AG04450 (cell line): ENCODE data around the gene SMC1B. TPM values are rescaled to one million over a fixed set of nuclear protein-coding genes. Genes with fewer than 3 reads are reported as not detected.

ENCODE experiments used
- CTCF ChIA-PET: fragments of 300-600, 350-600 bp; formaldehyde crosslinking; extraction: SDS; loops from one replicate; lab custom pipeline; 2022; ENCODE audit warnings: antibody characterized with exemption, inconsistent platforms; lab: Charles Lee
- POLR2A ChIA-PET: fragments of 350-600 bp; formaldehyde crosslinking; extraction: SDS; loops from one replicate; lab custom pipeline; 2021; ENCODE audit warnings: antibody characterized with exemption, inconsistent platforms; lab: Yijun Ruan, JAX
- DNase-seq: peaks from one replicate; pipeline ENCODE4 v3.0.0-alpha.2; 2011; ENCODE audit warnings: low read depth, low spot score
- H3K27ac ChIP-seq: one replicate; pipeline ENCODE4 v1.5.1; 2012; ENCODE audit warnings: low read depth, low read length, control low read depth
- H3K27me3 ChIP-seq: one replicate; pipeline ENCODE4 v1.6.0; 2012; ENCODE audit warnings: low read length; ENCODE audit not compliant: control insufficient read depth, insufficient read depth
- H3K4me3 ChIP-seq: 2 replicates; pipeline ENCODE4 v1.5.1; 2011; ENCODE audit warnings: mild to moderate bottlenecking, low read depth, low read length, control low read depth
- H3K9me3 ChIP-seq: 2 replicates; pipeline ENCODE4 v1.5.1; 2012; ENCODE audit warnings: low read length; ENCODE audit not compliant: control insufficient read depth, insufficient read depth
- polyA plus RNA-seq: library from polyadenylated mRNA; depleted of rRNA; stranded (reverse); fragments of >200 nt; gene quantifications from 2 replicates; pipeline ENCODE4 v1.2.3, GENCODE V29; 2011
- TF ChIP-seq, protein P1 (sequence below): IDR thresholded peaks from 2 replicates; pipeline ENCODE4 v1.5.1; 2011; ENCODE audit warnings: low read depth, low read length, control low read depth, inconsistent platforms

Gene SMC1B
- polyA plus RNA-seq, 1 experiment = not detected

DNA sequence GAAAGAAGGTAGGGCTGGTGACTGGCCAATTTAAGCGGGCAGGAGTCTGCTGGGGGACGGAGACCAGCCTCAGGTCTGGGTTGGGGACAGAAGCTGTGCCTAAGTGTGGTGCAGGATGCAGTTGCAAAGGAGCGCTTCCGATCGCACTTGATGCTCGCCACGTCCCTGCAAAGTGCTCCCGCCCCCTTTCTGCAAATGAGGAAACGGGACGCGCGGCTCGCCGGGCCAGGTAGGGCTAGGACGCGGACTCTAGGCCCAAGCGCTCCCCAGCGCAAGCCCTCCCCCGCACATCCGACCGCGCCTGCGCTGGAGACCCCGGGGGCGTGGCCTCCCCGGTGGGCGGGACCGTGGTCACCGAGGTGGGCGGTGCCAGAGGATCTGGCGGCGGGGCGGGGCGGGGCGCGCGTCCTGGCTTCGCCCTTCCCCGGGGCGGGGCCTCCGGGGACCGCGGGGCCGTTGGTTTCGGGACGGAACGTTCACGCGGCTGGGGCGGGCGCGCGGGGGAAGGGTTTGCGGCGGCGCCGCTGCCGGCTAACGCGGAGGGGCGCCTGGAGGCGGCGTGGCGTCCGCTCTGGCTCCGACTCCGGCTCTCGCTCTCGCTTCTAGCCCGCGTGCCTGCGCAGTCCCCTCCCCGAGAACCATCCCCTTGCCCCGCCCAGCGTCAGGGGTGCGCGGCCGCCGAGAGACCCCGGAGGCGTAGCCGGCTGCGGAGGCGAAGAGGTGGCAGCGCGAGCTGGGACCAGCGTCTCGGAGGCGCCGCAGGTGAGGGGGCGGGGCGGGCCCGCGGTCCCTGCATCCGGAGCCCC, 103.8 kb downstream of the SMC1B start, which contains the start of gene FAM118A:
FAM118A (plus strand) TSS at position 513 of the 806 bp plus-strand sequence. CDS start 12,446 bp downstream, outside the sequence.
- peak within 1 kb of the TSS; percentile 47 for H3K27ac ChIP-seq
- TF ChIP-seq, protein P1, sequence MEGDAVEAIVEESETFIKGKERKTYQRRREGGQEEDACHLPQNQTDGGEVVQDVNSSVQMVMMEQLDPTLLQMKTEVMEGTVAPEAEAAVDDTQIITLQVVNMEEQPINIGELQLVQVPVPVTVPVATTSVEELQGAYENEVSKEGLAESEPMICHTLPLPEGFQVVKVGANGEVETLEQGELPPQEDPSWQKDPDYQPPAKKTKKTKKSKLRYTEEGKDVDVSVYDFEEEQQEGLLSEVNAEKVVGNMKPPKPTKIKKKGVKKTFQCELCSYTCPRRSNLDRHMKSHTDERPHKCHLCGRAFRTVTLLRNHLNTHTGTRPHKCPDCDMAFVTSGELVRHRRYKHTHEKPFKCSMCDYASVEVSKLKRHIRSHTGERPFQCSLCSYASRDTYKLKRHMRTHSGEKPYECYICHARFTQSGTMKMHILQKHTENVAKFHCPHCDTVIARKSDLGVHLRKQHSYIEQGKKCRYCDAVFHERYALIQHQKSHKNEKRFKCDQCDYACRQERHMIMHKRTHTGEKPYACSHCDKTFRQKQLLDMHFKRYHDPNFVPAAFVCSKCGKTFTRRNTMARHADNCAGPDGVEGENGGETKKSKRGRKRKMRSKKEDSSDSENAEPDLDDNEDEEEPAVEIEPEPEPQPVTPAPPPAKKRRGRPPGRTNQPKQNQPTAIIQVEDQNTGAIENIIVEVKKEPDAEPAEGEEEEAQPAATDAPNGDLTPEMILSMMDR = no peak
- H3K4me3 ChIP-seq = peak within 1 kb of the TSS; percentile 78
- CTCF ChIA-PET = no interaction called here
- POLR2A ChIA-PET = no interaction called here
- no peaks in the 10 kb centered on the region; the same call in 1 of the 2 replicates for H3K9me3 ChIP-seq
- no peaks in the 10 kb centered on the region for H3K27me3 ChIP-seq
- peak; percentile 74 for DNase-seq

DNA sequence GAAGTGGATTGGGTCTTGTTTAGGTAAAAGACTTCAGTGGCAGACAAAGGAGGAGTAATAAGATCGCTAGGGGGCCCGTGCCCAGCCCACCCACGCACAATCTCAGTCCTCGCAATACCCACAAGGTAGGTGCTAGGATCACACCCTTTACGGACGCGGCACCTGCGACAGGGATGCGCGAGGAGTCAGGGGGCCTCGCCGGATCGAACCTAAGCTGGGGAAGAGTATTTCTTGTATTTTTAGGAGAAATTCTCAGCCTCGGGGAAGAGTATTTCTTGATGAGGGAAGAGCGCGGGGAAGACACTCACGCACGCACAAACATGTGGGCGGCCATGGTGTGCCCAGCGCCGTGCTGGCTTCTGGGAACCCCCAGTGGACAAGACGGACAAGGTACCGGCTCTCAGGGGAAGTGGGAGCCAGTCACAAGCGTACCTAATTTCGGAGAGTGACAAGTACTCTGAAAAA, 104.4 kb downstream of the SMC1B start:
- TF ChIP-seq, protein P1 = no peak
- ChIA-PET POLR2A (no interaction called here), CTCF (no interaction called here)
- Histone ChIP-seq H3K27me3 (no peaks in the 10 kb centered on the region), H3K27ac (peak overlapping the region; percentile 47), H3K9me3 (no peaks in the 10 kb centered on the region; the same call in 1 of the 2 replicates), H3K4me3 (peak overlapping the region; percentile 63)
- DNase-seq = no peak

DNA sequence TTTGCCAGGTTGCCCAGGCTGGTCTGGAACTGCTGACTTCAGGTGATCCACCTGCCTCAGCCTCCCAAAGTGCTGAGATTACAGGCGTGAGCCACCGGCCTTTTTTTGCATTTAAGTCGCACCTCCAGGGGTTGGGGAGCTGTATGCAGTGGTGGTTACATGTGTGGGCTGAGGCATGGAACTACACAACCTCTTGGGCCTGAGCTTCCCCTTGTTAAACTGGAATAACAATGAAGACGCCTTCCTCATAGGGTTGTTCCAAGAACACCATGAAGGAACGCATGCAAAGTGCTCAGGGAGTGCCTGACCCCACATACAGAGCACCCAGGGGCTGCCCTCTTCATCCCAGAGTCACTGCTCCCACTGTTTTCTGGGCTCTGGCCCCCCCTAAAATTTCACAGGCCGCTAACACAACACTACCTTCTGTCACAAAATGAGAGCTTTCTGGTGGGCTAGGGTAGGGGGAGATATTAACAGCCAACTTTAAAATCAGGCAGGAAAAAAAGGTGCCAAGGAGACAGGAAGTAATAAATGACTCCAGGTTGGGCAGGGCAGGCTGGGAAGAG, 104.9 kb downstream of the SMC1B start:
- DNase-seq = no peak
- CTCF ChIA-PET = no interaction called here
- TF ChIP-seq, protein P1 = no peak
- Histone ChIP-seq H3K27me3 (no peaks in the 10 kb centered on the region), H3K4me3 (no peak overlapping the region), H3K27ac (no peak overlapping the region), H3K9me3 (no peaks in the 10 kb centered on the region; the same call in 1 of the 2 replicates)
- POLR2A ChIA-PET = no interaction called here

DNA sequence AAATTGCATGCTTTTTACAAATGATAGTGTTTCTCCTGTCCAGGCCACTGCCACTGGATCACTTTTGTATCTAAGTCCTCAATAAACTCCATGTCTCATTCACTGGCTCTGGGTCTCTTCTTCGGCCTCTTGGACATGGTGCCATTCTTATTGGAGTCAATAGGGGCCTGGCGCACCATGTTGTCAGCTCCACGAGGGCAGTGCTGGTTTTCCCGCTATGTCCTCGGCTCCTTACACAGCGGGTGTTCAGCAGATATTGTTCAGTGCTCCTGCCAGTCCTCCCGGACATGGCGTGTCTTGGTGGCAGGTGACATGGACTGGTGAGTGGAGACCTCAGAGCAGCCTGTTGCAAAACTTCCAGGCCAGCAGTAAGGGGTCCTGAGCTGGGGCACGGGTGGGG, 107.3 kb downstream of the SMC1B start:
- H3K27ac ChIP-seq = no peak overlapping the region
- no peak for DNase-seq
- CTCF ChIA-PET = no interaction called here
- H3K9me3 ChIP-seq = no peaks in the 10 kb centered on the region; the same call in 1 of the 2 replicates
- TF ChIP-seq, protein P1 = no peak
- H3K27me3 ChIP-seq = no peaks in the 10 kb centered on the region
- no peak overlapping the region for H3K4me3 ChIP-seq
- POLR2A ChIA-PET = no interaction called here
